ENCODE data around the gene PRKAG1.

The PRKAG1 gene

GRCh38 chr12:49034286-49034622, 15.7 kb upstream of the PRKAG1 start:
- no peak for DNase-seq (ENCODE audit: low spot score)
- TF ChIP-seq, protein P1, sequence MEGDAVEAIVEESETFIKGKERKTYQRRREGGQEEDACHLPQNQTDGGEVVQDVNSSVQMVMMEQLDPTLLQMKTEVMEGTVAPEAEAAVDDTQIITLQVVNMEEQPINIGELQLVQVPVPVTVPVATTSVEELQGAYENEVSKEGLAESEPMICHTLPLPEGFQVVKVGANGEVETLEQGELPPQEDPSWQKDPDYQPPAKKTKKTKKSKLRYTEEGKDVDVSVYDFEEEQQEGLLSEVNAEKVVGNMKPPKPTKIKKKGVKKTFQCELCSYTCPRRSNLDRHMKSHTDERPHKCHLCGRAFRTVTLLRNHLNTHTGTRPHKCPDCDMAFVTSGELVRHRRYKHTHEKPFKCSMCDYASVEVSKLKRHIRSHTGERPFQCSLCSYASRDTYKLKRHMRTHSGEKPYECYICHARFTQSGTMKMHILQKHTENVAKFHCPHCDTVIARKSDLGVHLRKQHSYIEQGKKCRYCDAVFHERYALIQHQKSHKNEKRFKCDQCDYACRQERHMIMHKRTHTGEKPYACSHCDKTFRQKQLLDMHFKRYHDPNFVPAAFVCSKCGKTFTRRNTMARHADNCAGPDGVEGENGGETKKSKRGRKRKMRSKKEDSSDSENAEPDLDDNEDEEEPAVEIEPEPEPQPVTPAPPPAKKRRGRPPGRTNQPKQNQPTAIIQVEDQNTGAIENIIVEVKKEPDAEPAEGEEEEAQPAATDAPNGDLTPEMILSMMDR (IDR thresholded peaks at IDR 0.05; ENCODE audit: extremely low read depth, missing control alignments): no peak

DNA sequence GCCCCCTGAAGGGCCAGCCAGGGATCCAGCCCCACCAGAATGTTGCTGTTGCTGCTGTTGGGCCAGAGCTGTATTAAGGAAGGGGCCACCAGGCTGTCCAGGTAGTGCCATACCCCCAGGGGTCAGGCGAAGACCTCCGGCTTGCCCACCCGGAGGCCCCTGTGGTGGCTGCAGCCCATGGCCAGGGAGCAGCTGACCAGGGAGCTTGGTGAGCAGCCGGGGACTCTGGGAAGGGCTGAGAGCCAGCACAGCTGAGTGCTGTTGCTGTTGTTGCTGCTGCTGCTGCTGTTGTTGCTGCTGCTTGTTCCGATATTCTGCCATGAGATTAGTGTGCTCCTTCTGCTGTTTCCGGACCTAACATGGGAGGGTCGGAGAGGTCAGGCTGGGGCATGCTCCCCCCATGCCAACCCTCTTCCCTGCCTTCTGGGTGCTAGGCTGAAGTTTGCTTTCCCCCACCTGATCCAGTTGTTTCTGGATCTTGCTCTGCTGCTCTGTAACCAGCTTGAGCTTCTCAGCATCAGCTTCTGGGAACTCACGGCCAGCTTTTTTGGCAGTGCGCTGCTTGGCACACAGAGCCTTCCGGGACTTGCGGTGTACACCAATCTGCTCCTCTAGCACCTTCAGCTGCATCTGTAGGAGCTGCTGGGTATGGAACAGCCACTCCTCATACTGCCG, 15.2 kb upstream of the PRKAG1 start:
- TF ChIP-seq, protein P1 (IDR thresholded peaks at IDR 0.05; ENCODE audit: extremely low read depth, missing control alignments): no peak
- no peak for DNase-seq (ENCODE audit: low spot score)

DNA sequence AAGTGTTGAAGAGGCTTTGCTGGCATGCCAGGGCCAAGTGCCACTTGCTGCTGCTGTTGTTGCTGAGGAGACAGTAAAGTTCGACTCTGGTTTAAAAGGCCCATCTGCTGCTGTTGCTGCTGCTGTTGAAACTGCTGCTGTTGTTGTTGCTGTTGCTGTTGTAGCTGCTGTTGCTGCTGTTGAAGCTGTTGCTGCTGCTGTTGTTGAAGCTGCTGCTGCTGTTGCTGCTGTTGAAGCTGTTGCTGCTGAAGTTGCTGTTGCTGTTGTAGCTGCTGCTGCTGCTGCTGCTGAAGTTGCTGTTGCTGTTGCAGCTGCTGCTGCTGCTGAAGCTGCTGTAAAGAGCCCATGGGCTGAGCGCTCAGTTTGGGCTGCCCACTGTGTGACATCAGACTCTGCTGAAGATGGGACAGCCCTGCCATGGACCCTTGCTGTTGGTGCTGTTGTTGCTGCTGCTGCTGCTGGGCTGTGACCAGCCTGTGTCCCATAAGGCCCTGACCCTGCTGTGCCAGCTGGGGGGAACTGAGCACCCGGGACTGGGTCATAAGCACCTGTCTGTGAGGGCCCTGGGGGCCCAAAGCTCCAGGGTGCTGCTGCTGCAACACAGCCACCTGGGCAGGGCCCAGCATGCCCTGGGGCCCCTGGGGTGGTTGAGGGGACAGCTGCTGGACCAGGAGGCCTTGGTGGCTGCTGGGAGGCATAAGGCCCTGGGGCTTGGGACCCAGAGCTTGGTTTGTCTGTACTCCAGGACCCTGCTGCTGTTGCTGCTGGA, 14.3 kb upstream of the PRKAG1 start:
- no peak for DNase-seq (ENCODE audit: low spot score)
- TF ChIP-seq, protein P1 (IDR thresholded peaks at IDR 0.05; ENCODE audit: extremely low read depth, missing control alignments): no peak

- DNase-seq (ENCODE audit: low spot score): no peak
- TF ChIP-seq, protein P1 (IDR thresholded peaks at IDR 0.05; ENCODE audit: extremely low read depth, missing control alignments): no peak
Observed at GRCh38 chr12:49032276-49032675, 13.7 kb upstream of the PRKAG1 start.

DNA sequence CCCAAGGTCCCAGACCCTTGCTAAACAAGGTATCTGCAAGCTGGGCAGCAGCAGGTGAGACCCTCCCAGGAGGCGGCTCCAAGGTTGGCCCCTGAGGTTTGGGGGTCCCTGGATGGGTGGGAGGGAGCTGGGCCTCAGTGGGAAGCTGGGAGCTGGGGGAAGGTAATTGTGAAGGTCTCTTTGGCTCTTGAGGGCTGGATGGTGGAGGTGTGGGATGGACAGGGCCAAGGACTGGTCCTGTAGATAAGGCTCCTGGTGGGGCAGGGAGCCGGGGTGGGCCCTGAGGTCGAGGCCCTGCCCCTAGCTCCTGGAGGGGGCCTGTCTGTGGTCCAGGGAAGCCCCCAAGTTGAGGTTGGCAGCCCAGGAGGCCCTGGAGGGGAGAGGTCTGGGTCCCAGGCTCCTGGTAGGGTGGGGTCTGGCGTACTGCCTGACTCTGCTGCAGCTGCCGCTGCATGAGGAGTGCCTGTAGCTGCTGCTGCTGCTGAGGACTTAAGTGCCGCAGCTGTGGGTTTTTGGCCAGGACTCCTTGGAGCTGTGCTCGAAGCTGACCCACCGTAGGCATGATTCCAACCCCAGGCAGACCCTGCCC, 13.1 kb upstream of the PRKAG1 start:
- DNase-seq (ENCODE audit: low spot score): no peak
- TF ChIP-seq, protein P1 (IDR thresholded peaks at IDR 0.05; ENCODE audit: extremely low read depth, missing control alignments): no peak

GRCh38 chr12:49030714-49031572, 12.4 kb upstream of the PRKAG1 start:
- TF ChIP-seq, protein P1 (IDR thresholded peaks at IDR 0.05; ENCODE audit: extremely low read depth, missing control alignments): no peak
- no peak for DNase-seq (ENCODE audit: low spot score)
